T-cell (primary cell): ENCODE results near the gene OXSM. TPM values are rescaled to one million over a fixed set of nuclear protein-coding genes. Genes with fewer than 3 reads are reported as not detected.

Experiments
- ATAC-seq, 4 experiments: fragments of 200-7000 bp in 3 of 4; fragments of 150-1000 bp in 1 of 4; cut with Tn5 transposase; replicated peaks in 1 of 4; 1 replicate in 3 of 4; 2 replicates in 1 of 4; pipeline ENCODE4 v1.10.0; 2021; ENCODE audit warnings: moderate library complexity in 3 of 4, mild to moderate bottlenecking in 2 of 4, moderate number of reproducible peaks in 1 of 4
- CTCF ChIA-PET, 2 donors: fragments of 300-600 bp; sonication (Branson Sonifier 250); formaldehyde crosslinking; loops; one replicate each; lab custom pipeline; 2022; ENCODE audit warnings: antibody characterized with exemption in 2 of 2; lab: Charles Lee
- POLR2A ChIA-PET, 2 donors: fragments of 300-600 bp; sonication (Branson Sonifier 250); formaldehyde crosslinking; loops; one replicate each; lab custom pipeline; 2022; ENCODE audit warnings: antibody characterized with exemption in 2 of 2; lab: Charles Lee
- DNase-seq, 35 experiments: peaks; one replicate each; pipeline versions ENCODE4 v3.0.0 to v3.0.0-alpha.2; 2013 to 2023
- H3K27ac ChIP-seq: one replicate; pipeline ENCODE4 v1.5.1; 2013; ENCODE audit warnings: low read length
- H3K27me3 ChIP-seq, 2 experiments: replicated peaks in 1 of 2; 1 replicate in 1 of 2; 2 replicates in 1 of 2; pipeline versions ENCODE4 v1.6.1 to v1.7.0; 2013; ENCODE audit warnings: low read length in 1 of 2, mixed read lengths in 1 of 2; ENCODE audit not compliant: control insufficient read depth in 2 of 2, insufficient read depth in 2 of 2; ENCODE audit errors: extremely low read depth in 1 of 2
- H3K36me3 ChIP-seq, 2 donors: 1 replicate in 1 of 2; 2 replicates in 1 of 2; pipeline versions ENCODE4 v1.6.1 to v1.7.0; 2013; ENCODE audit warnings: low read length in 1 of 2; ENCODE audit not compliant: control insufficient read depth in 2 of 2, insufficient read depth in 1 of 2; ENCODE audit errors: extremely low read depth in 1 of 2
- H3K4me1 ChIP-seq, 2 experiments: 1 replicate in 1 of 2; 2 replicates in 1 of 2; pipeline versions ENCODE4 v1.6.1 to v1.7.0; 2013; ENCODE audit warnings: low read length in 2 of 2, mixed read lengths in 1 of 2; ENCODE audit not compliant: insufficient read depth in 2 of 2, control insufficient read depth in 1 of 2; ENCODE audit errors: extremely low read depth in 1 of 2
- H3K4me3 ChIP-seq, 2 donors: 1 replicate in 1 of 2; 2 replicates in 1 of 2; pipeline versions ENCODE4 v1.5.1 to v1.7.0; 2013; ENCODE audit warnings: mild to moderate bottlenecking in 2 of 2, low read length in 1 of 2, moderate library complexity in 1 of 2; ENCODE audit not compliant: control insufficient read depth in 1 of 2; ENCODE audit errors: extremely low read depth in 1 of 2
- H3K9me3 ChIP-seq: 2 replicates; pipeline ENCODE4 v1.7.0; 2013
- H3K27ac Mint-ChIP-seq, 2 donors: one replicate each; pipeline ENCODE4 v1.8.0; 2020 to 2021; ENCODE audit warnings: mild to moderate bottlenecking in 2 of 2, mixed read lengths in 2 of 2
- H3K27me3 Mint-ChIP-seq, 2 donors: one replicate each; pipeline ENCODE4 v1.8.0; 2021 to 2022; ENCODE audit warnings: mixed read lengths in 2 of 2
- H3K36me3 Mint-ChIP-seq: one replicate; pipeline ENCODE4 v1.8.0; 2021; ENCODE audit warnings: mixed read lengths
- H3K4me1 Mint-ChIP-seq, 3 donors: one replicate each; pipeline ENCODE4 v1.8.0; 2020 to 2022; ENCODE audit warnings: mixed read lengths in 3 of 3, mild to moderate bottlenecking in 1 of 3
- H3K4me3 Mint-ChIP-seq, 3 donors: one replicate each; pipeline ENCODE4 v1.8.0; 2020 to 2022; ENCODE audit warnings: mild to moderate bottlenecking in 3 of 3, mixed read lengths in 3 of 3, moderate library complexity in 3 of 3
- H3K9me3 Mint-ChIP-seq, 3 donors: one replicate each; pipeline ENCODE4 v1.8.0; 2020 to 2022; ENCODE audit warnings: mixed read lengths in 3 of 3
- WGBS: methylation state at CpG from one replicate; pipeline ENCODE4 v1.1.5; 2013; ENCODE audit warnings: missing lambda C conversion rate; ENCODE audit not compliant: insufficient coverage; 5-methylcytosine and 5-hydroxymethylcytosine counted together
- total RNA-seq, 35 experiments: library from RNA in 6 of 35; stranded (reverse) in 6 of 35; fragments of 120-200 nt in 1 of 35; gene quantifications; one replicate each; pipeline versions ENCODE4 v1.2.1 to v1.2.4 and lab custom pipeline; 2013 to 2026

OXSM gene
- total RNA-seq, 5 donors from 2014 or later (not counting 1 experiment from before 2014, with no cell fraction given): 9.0 to 15.6 (median 13.5) TPM

GRCh38 chr3:25751725-25752124 is 38.2 kb upstream of the OXSM start:
- ChIA-PET CTCF (no interaction called here), POLR2A (no interaction called here)
- Histone ChIP-seq H3K27me3 (no peaks in the 10 kb centered on the region), H3K4me1 (no peaks in the 10 kb centered on the region), H3K27ac (no peak overlapping the region), H3K9me3 (no peaks in the 10 kb centered on the region), H3K36me3 (peaks cover 7 to 51% of the 10 kb centered on the region in 2 donors), H3K4me3 (no peak overlapping the region)
- ATAC-seq (no peak), DNase-seq (no peak)
- no CpG with 5 or more reads among the region's 1 CpG for WGBS
- Mint-ChIP-seq H3K9me3 (no peaks in the 10 kb centered on the region), H3K36me3 (peaks cover 63% of the 10 kb centered on the region), H3K4me3 (no peak overlapping the region), H3K27me3 (no peaks in the 10 kb centered on the region), H3K27ac (no peak overlapping the region), H3K4me1 (peaks cover 23 to 40% (median 23%) of the 10 kb centered on the region in 3 donors)

GRCh38 chr3:25768851-25769250 is 21.0 kb upstream of the OXSM start:
- Mint-ChIP-seq H3K27me3 (no peaks in the 10 kb centered on the region), H3K4me3 (no peak overlapping the region), H3K36me3 (peaks cover 47% of the 10 kb centered on the region), H3K27ac (no peak overlapping the region), H3K4me1 (peaks cover 33 to 45% (median 38%) of the 10 kb centered on the region in 3 donors), H3K9me3 (no peaks in the 10 kb centered on the region)
- WGBS: no CpG with 5 or more reads among the region's 6 CpGs
- Histone ChIP-seq H3K4me1 (no peaks in the 10 kb centered on the region), H3K9me3 (no peaks in the 10 kb centered on the region), H3K4me3 (no peak overlapping the region), H3K36me3 (peaks cover 9 to 14% of the 10 kb centered on the region in 2 donors), H3K27me3 (no peaks in the 10 kb centered on the region), H3K27ac (no peak overlapping the region)
- ATAC-seq (no peak), DNase-seq (no peak)
- POLR2A ChIA-PET: no interaction called here
- CTCF ChIA-PET: no interaction called here

GRCh38 chr3:25775936-25776335 is 14.0 kb upstream of the OXSM start:
- Histone ChIP-seq H3K4me1 (peaks cover 3 to 6% of the 10 kb centered on the region in 2 experiments), H3K27ac (no peak overlapping the region), H3K27me3 (no peaks in the 10 kb centered on the region), H3K36me3 (peaks cover 4 to 41% of the 10 kb centered on the region in 2 donors), H3K4me3 (no peak overlapping the region), H3K9me3 (no peaks in the 10 kb centered on the region)
- Mint-ChIP-seq H3K4me1 (peaks cover 43 to 44% (median 44%) of the 10 kb centered on the region in 3 donors), H3K4me3 (no peak overlapping the region), H3K27me3 (no peaks in the 10 kb centered on the region), H3K9me3 (no peaks in the 10 kb centered on the region), H3K27ac (no peak overlapping the region), H3K36me3 (peaks cover 59% of the 10 kb centered on the region)
- POLR2A ChIA-PET: no interaction called here
- ATAC-seq: no peak
- 64% methylated on average over 1 of the region's 2 CpGs for WGBS
- CTCF ChIA-PET: no interaction called here
- DNase-seq: no peak

GRCh38 chr3:25780618-25781017 is 9.3 kb upstream of the OXSM start:
- Mint-ChIP-seq H3K27ac (no peak overlapping the region), H3K9me3 (no peaks in the 10 kb centered on the region), H3K27me3 (no peaks in the 10 kb centered on the region), H3K4me1 (peaks cover 47 to 56% (median 56%) of the 10 kb centered on the region in 3 donors), H3K36me3 (peaks cover 27% of the 10 kb centered on the region), H3K4me3 (peak overlapping the region in 2 of 3 donors; percentile 37 to 83)
- peaks cover 0 to 22% of the 10 kb centered on the region in 2 donors for H3K36me3 ChIP-seq
- no peak overlapping the region for H3K4me3 ChIP-seq
- no peak for ATAC-seq
- WGBS: 80% methylated on average over 2 of the region's 6 CpGs
- ChIA-PET CTCF (no interaction called here), POLR2A (interaction anchor here in 1 of 2 donors (0.7 kb wide), 1 partner anchor 173 kb away, joined by 3 read pairs; no protein-coding TSS in a partner anchor)
- DNase-seq: no peak
- H3K4me1 ChIP-seq: peaks cover 17 to 26% of the 10 kb centered on the region in 2 experiments
- no peaks in the 10 kb centered on the region for H3K9me3 ChIP-seq
- no peak overlapping the region for H3K27ac ChIP-seq
- H3K27me3 ChIP-seq: no peaks in the 10 kb centered on the region

- Mint-ChIP-seq H3K27me3 (no peaks in the 10 kb centered on the region), H3K9me3 (no peaks in the 10 kb centered on the region), H3K4me1 (peaks cover 47 to 56% (median 56%) of the 10 kb centered on the region in 3 donors), H3K27ac (peak overlapping the region in 1 of 2 donors; percentile 29), H3K36me3 (peaks cover 22% of the 10 kb centered on the region), H3K4me3 (peak overlapping the region; percentile 83 to 90 (median 90))
- no peak for DNase-seq
- peaks cover 0 to 17% of the 10 kb centered on the region in 2 donors for H3K36me3 ChIP-seq
- CTCF ChIA-PET: no interaction called here
- ATAC-seq: no peak
- H3K27ac ChIP-seq: no peak overlapping the region
- peaks cover 17 to 26% of the 10 kb centered on the region in 2 experiments for H3K4me1 ChIP-seq
- WGBS: 100% methylated on average over 2 of the region's 11 CpGs
- no peaks in the 10 kb centered on the region for H3K27me3 ChIP-seq
- H3K9me3 ChIP-seq: no peaks in the 10 kb centered on the region
- H3K4me3 ChIP-seq: no peak overlapping the region
- POLR2A ChIA-PET: no interaction called here
These were observed 8.6 kb upstream of the OXSM start for GRCh38 chr3:25781145-25781757.

- ATAC-seq: no peak
- Histone ChIP-seq H3K4me1 (peaks cover 17 to 26% of the 10 kb centered on the region in 2 experiments), H3K27ac (peak overlapping the region; percentile 79), H3K9me3 (no peaks in the 10 kb centered on the region), H3K36me3 (peaks cover 0 to 9% of the 10 kb centered on the region in 2 donors), H3K27me3 (no peaks in the 10 kb centered on the region), H3K4me3 (peak overlapping the region; percentile 64 to 96)
- ChIA-PET POLR2A (no interaction called here), CTCF (no interaction called here)
- DNase-seq: no peak
- Mint-ChIP-seq H3K27ac (peak overlapping the region; percentile 78 to 89), H3K9me3 (no peaks in the 10 kb centered on the region), H3K36me3 (peaks cover 15% of the 10 kb centered on the region), H3K4me1 (peaks cover 40 to 52% (median 52%) of the 10 kb centered on the region in 3 donors), H3K27me3 (no peaks in the 10 kb centered on the region), H3K4me3 (peak overlapping the region; percentile 83 to 90 (median 90))
- no CpG with 5 or more reads among the region's 3 CpGs for WGBS
These were observed 7.9 kb upstream of the OXSM start for GRCh38 chr3:25781758-25782594.
